HG03469 (cell line): ENCODE results near the gene RAB44.

ENCODE experiments used
- ATAC-seq: cut with Tn5 transposase; IDR thresholded peaks from one replicate; pipeline ENCODE4 v1.9.1; 2021; ENCODE audit warnings: mild to moderate bottlenecking, moderate library complexity, moderate number of reproducible peaks; ENCODE audit not compliant: unreplicated experiment

RAB44 gene

GRCh38 chr6:36765594-36766398 is 68.2 kb downstream of the RAB44 start:
- ATAC-seq, result no peak

- ATAC-seq, result no peak
These were observed 68.8 kb downstream of the RAB44 start for GRCh38 chr6:36766399-36766945.

- ATAC-seq, result no peak
These were observed 71.6 kb downstream of the RAB44 start for GRCh38 chr6:36769183-36769675.

GRCh38 chr6:36769676-36770499 is 72.3 kb downstream of the RAB44 start:
- no peak for ATAC-seq

- no peak for ATAC-seq
These were observed 73.5 kb downstream of the RAB44 start for GRCh38 chr6:36771145-36771544.

DNA sequence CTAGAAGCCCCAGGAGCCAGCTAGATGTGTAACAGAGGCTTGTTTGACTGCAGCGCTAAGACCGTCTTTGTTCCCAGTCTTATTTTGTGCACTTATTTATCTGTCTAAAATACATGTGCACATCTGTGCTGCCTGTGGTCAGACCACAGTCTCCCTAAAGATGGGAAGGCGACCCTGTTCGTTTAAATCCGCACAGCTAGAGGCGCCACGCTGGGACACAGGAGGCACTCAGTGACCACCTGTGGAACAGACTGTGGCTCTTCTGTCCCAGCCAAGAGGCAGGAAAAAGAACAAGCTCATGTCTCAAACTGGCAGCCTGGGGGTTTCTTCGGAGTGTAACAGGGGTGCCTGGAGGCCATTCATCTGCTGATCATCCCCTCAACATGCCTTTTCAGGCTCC is 74.8 kb downstream of the RAB44 start:
- no peak for ATAC-seq

DNA sequence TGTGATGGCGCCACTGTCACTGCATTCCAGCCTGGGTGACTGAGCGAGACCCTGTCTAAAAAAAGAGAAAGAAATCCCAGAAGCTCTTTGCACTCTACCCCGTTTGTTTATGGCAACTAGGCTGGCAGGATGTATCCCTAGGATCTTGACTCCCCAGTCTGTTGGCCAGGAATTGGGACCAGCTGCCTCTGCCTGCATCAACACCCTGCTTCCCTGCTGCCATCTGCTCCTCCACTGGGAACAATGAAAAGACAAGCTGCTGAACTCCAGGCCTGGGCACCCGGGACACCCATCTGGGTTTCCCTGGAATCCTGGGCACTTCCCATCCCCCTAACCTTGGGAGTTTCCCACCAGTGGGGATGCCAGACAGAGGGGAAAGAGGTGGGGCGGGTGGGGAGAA is 76.7 kb downstream of the RAB44 start:
- ATAC-seq, result no peak

DNA sequence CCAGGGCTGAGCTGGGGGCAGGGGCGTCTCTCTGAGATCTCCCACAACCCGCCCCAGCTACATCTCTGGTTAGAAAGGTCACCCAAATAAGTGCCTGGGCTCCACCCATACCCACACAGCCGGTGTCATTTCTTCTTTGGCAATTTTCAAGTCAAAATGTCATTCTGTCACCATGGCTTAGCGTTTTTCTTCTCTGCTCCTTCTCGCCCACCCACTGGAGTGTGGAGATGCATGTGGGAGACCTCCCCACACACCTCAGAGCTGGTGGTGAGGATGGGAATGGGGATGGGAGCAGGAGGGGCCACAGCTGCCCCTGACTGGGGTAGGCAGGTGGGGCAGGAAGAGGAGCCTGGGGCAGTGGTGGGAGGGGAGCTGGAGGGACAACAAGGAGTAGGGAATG is 78.5 kb downstream of the RAB44 start:
- no peak for ATAC-seq

DNA sequence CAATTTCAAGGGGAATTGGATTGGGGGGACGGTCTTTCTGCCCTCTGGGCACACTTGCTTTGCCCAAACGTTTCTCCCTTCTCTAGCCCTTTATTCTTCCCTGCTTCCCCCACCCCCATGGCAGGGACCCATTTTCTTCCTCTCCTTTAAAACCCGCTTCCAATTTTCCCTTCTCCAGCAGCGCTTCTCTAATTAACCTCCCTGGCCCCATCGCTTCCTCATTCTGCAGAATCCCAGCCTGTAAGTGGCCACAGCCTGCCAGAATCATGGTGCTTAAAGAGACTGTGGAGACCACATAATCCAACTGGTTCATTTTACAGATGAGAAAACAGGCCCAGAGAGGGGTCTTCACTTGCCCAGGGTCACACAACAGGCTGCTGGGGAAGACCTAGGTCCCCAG is 80.2 kb downstream of the RAB44 start:
- no peak for ATAC-seq

GRCh38 chr6:36779227-36779626 is 81.6 kb downstream of the RAB44 start:
- ATAC-seq, result no peak

- ATAC-seq, result no peak
These were observed 83.0 kb downstream of the RAB44 start for GRCh38 chr6:36780442-36781177.

DNA sequence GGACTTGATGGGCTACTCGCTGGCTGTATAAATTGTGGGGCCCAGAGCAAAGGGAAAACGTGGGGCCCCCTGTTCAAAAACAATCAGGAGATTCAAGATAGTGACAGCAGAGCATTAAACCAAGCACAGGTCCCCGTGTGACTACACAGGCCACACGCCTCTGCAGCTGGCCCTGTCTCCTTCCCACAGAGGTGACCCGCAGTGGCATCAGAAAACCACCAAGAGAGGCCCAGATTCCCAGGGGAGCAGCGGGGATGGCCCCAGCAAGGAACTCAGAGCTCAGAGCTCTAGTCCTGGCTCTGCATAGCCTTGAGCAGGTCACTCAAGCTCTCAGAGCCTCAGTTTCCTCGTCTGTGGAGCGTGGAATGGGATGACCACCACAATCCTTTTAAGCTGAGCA is 84.0 kb downstream of the RAB44 start:
- no peak for ATAC-seq
